NCI-H146 treated with DMSO at 0.1 percent for 48 hours (cell line): Measurements from ENCODE around the gene ZNF580.

Experiments used
- DNase-seq: peaks from one replicate; lab custom pipeline; 2025; ENCODE audit not compliant: unreplicated experiment; lab: John Stamatoyannopoulos, UW

The ZNF580 gene

DNA sequence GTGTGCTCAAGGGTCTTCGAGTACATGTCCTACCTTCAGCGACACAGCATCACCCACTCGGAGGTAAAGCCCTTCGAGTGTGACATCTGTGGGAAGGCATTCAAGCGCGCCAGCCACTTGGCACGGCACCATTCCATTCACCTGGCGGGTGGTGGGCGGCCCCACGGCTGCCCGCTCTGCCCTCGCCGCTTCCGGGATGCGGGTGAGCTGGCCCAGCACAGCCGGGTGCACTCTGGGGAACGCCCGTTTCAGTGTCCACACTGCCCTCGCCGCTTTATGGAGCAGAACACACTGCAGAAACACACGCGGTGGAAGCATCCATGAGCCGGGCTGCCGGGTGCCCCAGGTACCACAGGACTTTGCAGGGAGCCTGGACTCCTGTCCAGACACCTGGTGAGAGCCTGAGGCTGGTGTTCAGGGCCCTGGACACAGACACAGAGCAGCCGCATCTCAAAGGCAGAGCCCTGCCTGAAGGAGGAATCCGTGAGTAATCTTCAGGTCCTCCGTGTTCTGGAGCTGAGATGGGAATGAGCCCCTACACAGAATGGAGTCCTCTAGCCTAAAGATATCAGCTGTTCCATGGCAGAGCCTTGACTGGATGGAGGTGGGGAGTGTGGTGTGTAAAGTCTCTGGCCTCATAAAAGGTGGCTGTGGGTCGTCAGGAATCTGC, 4.2 kb downstream of the ZNF580 start:
- no peak for DNase-seq

DNA sequence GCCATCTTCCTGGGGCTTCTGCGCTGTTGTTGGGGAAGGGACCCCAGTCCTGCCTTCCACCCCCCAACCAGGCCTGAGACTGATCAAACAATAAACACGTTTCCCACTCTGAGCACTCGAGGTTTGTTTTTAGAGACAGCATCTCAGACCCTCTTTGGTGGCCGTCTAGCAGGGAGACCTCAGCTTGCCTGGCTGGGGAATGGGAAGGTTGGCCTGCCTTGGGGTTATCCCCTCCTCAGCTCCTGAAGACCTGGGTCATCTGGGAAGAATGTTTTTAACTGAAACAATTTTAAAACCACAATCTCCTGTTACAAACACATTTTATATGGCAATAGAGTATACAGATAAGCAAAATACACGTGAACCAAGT, 4.7 kb downstream of the ZNF580 start:
- no peak for DNase-seq

DNA sequence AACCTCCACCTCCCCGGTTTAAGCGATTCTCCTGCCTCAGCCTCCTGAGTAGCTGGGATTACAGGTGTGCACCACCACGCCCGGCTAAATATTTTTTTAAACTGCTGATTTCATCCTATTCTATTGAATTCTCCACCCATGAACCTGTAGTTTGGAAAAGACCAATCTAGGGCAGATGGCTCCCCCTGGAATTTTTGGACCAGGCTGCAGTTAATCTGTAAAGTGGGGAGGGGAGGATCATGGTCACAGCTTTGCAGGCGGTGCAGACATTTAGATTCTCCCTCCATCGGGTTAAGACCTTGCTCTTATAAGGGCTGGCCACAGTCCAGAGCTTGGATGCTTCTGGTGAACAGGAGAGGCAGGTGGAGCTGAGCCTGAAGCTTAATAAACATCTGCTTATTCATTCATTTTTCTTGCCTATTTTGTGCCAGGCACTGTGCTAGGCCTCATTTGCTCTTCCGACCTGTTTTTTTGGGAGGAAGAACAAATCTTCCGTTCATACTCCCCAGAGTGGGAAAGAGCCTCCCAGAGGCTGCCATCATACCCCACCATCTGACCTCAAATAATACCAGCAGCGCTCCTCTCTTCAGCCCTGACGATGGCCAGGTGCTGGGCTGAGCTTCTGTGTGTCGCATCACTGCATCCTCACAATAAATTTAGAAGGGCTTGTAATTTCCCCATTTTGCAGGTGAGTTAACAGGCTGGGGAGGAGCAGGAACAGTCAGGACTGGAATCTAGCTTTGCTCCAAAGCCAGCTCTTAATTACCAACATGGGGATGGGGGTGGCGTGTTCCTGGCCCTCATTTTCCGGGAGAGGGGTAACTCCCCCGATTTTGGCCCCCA, 6.3 kb downstream of the ZNF580 start:
- DNase-seq: no peak

DNA sequence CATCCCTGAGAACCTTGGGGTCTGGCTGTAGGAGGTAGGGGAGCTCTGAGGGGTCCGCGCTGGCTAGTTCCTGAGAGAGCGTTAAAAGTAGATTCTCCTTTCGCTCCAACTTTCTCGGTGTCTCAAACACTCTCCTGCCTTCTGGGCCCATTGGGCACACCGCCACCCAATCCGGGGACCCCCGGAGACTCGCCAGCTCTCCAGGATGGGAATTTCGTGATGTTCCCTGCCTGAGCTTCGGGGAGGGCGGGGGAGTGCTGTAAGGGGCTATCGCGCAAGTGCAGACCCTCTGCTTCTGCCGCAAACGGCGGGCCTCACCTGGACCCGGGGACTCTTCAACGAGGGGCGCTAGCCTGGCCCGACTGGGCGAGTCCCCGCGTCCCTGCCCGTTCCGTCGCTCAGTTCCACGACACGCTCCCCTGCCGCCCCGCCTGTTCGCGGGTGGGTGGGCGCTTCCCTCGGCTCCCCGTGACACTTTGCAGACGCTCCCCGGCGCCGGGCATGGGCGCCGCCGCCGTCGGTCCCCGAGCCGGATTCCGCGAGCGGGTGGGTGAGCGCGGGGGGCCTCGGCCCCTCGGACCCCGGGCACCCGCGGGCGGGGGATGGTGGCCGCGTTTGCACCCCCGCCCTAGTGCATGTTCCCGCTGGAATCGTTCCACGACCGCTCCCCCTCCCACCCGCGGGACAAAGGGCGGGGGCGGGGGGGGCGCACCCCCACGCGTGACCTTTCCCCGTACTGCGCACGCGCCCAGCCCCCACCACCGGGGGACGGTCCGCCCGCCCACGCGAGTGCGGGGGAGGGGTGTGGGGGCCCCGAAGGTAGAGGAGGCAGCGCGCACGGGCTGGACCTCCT, 7.2 kb downstream of the ZNF580 start, which contains the start of gene CCDC106:
CCDC106 (plus strand) TSS at position 481 of the 853 bp plus-strand sequence. CDS start 835 bp downstream, outside the sequence.
- DNase-seq: no peak

DNA sequence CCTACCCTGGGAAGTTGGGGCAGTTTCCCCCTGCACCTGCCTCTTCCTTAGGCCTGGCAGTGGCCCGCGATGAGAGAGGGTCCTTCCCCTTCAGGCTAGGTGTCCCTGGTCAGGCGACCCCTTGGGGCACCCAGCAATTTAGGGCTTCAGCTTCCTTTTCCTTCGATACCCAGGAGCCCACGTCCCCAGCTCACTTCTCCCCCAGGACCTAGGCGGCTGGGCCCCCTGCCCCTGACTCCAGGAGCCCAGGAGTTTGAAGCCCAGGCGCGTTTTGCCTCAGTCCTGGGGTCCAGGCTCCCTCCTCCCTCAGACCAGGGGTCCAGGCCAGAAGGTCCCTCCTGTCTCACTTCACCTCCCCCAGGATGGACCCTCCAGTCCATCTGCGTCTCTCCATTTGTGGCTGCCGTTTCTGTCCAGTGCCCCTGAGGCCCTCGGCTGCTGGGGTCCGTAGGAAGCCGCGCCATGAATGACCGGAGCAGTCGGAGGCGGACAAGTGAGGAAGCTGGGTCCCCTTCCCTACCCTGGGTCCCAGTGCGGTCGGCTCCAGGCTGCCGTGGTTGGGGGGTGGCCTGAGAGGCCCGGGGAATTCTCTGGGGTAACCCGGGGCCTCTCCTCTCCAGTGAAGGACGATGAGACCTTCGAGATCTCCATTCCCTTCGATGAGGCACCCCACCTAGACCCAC, 7.9 kb downstream of the ZNF580 start:
- no peak for DNase-seq

DNA sequence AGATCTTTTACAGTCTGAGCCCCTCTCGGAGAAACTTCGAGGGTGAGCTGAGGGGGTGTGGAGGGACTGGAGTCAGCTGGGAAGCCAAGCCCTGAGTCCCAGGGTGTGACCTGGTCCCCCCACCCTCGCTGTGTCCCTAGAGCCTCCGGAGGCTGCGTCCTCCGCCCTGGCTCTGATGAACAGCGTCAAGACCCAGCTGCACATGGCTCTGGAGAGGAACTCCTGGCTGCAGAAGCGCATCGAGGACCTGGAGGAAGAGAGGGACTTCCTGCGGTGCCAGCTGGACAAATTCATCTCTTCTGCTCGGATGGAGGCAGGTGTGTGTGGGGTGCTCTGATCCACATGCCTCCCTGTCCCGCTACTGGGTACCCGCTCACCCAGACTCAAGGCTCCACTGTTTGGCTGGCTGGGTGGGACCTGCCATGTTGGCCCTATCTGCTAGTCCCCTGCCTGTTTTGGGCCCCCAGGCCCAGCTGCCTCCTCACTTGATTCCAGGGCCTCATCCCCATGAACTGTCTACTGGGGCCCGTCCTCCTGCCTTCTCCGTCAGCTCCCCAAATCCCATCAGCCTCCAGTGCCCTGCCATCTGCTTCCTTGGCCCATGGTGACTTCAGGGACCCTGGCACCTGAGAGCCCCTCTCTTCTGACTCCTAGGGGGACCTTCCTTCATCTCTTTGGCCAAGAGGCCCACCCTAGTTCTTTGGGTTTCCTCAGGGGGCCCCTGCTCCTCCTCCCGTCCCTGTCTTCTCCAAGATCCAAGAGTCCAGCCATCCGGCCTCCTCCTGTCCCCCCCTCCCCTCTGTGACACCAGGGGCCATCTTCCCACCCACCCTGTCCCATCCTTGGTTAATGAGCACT, 8.7 kb downstream of the ZNF580 start:
- DNase-seq: no peak

DNA sequence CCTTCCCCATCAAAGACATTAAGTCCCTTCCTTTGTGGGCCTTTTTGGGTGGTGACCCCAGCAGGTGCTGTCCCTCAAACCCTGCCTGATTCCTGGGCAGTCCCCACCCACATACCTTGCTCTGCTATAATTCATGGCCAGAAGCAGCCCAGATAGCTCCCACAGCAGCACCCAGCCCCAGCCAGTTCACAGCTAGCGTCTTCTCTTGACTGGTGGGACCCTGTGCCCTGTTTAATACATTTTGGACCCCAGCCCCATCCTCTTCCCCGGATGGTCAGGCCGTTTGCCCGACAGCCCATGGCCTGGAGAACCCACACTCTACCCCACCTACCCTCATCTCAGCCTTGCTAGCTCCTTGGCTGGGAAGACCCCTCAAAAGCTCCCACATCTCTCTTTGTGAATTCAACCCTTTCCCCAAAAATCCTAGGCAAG, 9.3 kb downstream of the ZNF580 start:
- no peak for DNase-seq

DNA sequence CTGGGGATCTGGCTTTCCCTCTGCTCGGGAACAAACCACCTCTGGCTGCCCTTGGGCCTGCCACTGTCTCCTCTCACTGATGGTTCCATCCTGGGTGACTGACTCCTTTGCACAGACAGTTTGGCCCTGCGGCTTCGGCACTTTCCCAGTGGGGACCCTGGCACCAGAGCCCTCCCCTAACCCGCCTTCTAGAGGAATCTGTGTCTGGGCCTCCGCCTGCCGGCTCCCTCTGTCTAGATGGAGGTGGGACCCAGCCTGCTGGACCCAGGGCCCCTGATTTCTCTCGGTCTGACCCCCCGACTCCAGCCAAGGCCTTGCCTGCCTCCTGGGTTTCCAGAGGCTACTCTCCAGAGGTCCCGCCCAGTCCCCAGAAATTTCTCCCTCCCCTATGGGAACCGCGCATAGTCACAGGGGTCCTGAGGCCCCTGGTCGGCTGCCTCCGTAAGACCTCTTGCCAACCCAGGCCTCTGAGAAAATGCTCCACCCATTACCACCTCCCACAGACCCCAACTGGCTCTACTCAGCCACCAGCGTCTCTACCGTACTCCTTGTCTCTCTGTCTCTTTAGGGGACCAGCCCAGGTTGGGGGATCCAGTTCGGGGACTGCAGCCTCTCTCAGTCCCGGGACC, 9.9 kb downstream of the ZNF580 start:
- DNase-seq: no peak

DNA sequence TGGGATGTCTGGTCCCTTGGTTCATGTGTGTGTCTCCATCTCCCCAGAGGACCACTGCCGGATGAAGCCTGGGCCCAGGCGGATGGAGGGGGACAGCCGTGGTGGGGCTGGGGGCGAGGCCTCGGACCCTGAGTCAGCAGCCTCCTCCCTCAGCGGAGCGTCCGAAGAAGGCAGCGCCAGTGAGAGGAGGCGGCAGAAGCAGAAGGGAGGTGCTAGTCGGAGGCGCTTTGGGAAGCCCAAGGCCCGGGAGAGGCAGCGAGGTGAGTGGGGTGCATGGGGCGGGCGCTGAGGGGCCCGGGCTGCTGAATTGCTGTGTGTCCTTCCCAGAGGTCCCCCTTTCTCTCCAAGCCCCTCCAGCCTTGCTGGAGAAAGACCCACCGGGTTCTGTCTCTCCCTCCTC, 10.4 kb downstream of the ZNF580 start:
- DNase-seq: no peak

DNA sequence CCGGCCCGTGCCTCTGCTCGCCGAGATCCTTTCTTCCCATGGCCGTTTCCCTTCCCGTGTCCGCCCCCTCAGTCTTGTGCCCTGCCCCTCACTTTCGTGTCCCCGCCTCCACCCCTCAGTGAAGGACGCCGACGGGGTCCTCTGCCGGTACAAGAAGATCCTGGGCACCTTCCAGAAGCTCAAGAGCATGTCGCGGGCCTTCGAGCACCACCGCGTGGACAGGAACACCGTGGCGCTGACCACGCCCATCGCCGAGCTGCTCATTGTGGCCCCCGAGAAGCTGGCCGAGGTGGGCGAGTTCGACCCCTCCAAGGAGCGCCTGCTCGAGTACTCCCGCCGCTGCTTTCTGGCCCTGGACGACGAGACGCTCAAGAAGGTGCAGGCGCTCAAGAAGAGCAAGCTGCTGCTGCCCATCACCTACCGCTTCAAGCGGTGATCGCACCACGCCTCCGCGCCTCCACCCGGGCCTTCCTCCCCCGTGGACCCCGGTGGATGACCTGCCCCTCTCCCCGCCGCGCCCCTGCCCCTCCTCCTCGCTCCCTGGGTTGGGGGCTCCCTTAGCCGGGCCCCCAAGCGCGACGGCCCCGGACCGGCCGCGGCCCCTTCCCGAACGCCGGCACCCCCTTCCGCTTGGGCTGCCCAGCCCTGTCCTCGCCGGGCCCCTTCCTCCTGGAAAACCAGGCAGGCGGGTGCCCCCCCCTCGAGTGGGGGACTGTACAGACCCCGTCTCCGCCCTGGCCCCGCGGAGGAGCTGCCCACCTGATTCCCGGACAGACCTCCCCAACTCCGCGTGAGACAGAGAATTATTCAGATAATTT, 11.7 kb downstream of the ZNF580 start:
- DNase-seq: no peak

DNA sequence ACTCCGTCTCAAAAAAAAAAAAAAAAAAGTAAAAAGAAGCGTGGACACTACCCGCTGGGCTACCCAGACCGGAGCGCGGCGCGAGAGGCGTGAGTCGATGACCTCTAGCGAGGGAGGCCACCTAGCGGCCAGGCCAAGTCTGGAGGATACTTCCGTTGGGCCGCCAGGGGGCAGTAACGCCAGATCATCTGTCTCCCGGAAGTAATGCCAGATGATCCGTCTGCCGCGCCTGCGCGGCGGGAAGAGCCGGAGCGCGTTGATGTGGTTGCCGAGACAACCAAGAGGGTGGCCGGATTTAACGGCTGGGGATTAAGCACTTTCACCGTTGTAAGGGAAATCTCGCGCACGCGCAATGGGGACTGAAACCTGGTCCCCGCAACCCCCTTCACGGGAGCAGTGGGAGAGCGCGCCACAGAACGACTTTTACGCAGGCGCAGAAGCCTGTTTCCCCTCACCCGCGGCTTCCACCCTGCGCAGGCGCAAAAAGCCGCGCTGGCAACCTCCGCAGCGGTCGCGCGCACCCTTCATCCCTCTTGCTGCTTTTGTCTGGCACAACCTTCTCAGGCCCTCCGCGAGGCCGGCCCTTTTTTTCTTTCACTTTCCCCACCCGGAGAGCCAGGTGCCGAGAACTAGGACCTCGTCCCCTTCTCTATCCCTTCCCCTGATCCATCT, 13.0 kb downstream of the ZNF580 start:
- DNase-seq: peak; percentile 98

DNA sequence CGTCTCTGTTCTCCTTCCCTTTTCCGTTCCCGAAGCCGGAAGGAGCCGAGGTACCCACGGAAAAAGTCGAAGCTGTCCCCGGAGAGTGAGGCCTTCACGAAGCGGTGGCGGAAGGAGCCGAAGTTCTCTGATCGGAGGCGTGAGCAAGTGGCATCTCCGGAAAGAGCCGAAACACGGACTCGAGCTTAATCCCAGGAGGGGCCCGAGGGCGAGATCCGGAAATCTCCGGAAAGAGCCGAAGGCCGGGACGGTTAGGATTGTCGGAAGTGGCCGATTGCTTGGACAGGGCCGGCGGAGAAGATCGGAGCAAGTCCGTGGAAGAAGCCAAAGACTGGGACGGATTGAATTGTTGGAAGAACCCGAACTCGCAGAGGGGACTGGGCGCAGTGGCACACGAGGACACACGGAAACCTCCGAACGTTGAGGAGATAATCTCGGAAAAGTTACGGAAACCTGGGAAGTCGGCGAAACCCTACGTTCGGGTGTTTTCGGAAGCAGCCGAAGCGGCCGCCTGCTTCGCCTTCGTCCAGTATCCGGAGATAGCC, 13.6 kb downstream of the ZNF580 start:
- peak; percentile 100 for DNase-seq

DNA sequence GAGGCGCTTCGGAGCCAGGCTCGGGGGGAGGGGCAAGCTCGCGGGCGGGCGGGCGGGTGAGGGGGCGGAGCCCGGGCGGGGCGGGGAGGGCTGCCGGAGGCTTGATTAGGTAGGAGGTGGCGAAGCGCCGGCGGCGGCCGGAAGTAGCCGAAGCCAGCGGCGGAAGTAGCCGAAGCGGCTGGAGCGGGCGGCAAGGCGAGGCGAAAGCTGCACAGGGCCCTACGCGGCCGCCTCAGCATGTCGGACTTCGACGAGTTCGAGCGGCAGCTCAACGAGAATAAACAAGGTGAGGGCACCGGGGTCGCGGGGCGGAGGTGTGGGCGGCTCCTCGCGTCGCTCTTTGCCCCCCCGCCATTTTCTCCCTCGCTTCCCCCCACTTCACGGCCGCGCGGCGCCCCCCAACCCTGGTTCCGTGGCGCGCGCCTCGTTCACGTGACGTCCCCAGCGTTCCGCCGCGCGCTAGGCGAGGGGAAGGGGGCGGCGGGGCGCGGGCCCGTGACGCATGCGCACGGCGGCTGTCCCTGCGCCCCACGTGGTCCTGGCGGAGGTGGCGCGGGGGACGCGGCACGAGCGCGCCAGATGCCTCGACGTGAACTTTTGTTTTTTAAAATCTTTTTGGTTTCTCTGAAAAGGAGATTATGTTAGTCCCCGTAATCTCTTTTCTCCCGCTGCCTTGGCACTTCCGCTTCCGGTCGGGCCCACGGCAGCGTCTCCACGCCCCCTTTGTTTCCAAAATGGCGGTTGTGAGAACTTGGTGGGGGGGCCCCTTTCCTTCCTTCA, 14.3 kb downstream of the ZNF580 start, which contains the start of gene U2AF2:
U2AF2 (plus strand) TSS at position 168 of the 780 bp plus-strand sequence; CDS start at position 238, 70 bp downstream.
- DNase-seq: peak; percentile 95

DNA sequence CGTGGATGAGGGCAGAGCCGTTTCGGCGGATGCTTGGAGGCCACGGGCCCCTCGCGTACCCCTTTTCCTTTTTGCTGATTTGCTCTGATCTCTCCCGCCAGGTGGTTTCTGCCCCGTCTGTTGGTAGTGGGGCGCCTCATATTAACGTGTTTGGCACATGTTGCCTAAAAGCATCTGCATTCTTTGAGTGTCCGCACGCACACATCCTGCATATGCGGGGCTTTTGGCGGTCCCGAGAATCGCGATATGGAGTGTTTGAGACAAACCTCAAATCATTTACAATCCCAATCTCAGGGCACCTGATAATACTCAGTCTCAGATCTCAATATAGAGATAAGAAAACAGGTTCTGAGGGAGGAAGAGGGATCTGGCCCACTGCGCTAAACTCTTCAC, 14.8 kb downstream of the ZNF580 start:
- DNase-seq: no peak

DNA sequence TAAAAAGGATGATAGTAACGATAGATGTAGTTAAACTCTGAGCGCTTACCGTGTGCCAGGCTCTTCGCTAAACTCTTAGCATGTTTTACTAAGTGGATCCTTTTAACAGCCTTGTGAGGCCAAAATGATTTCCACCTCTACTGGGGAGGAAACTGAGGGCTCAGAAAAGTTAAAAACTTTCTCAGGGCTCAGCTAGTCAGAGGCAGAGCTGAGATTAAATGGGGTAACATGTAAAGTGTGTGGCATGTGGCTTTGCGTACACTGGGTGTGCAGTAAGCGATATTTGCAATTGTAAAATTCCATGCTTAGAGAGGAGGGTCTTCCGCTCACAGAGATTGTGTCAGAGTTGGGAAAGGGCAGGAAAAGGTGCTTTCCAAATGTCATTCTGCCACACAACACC, 15.8 kb downstream of the ZNF580 start:
- DNase-seq: no peak

DNA sequence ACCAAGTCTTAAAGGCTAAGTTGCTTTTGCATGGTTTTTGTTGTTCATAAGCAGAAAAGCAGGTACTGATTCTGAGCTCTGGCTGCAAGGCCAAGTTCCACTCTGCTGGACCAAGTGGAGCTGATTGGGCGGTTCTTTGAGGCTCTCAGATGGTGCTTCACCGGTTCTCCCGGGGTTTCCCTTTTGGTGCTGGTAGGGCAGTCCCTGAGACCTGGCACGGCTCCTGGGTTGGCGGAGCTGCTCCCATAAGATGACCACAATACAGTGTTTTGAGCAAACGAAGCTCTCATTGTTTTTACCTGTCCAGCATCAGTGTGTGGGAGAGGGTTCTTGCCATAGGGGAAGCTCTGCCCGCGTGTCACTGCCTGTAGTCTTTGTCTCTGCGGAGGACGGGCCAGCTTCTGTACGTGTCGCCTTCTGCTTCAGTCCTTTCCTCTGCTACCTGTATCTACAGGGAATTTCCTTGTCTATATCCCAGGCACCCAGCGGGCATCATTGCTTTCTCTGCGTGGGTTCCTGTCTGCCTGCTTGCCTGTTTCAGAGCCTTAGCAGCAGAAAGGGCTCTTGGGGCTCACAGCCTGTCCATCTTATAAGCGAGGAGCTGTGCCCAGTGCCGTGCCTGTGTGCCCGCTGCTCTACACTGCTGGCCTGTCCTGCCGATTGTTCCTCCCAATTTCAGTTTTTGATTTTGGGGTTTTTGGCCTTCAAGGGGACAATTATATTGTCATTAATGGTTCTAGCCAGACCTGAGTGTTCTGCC, 16.4 kb downstream of the ZNF580 start:
- DNase-seq: no peak
